OCI-LY7 (cell line): ENCODE data around the gene THUMPD2. TPM values are rescaled to one million over a fixed set of nuclear protein-coding genes. Genes with fewer than 3 reads are reported as not detected.

ENCODE experiments used
- BruUV-seq: library from RNA; stranded (reverse); fragments of 400-500 nt; replicated peaks from 2 replicates; lab custom pipeline; 2021; lab: Mats Ljungman, UMichigan
- CTCF ChIA-PET: fragments of 300-600 bp; sonication (Branson Sonifier 250); formaldehyde crosslinking; loops from one replicate; lab custom pipeline; 2022; ENCODE audit warnings: antibody characterized with exemption; ENCODE audit not compliant: unreplicated experiment; lab: Charles Lee
- POLR2A ChIA-PET: fragments of 300-600 bp; sonication (Branson Sonifier 250); formaldehyde crosslinking; loops from one replicate; lab custom pipeline; 2022; ENCODE audit warnings: antibody characterized with exemption; lab: Charles Lee
- DNase-seq: peaks from one replicate; pipeline ENCODE4 v3.0.0-alpha.2; 2015; ENCODE audit warnings: low spot score
- H2AFZ ChIP-seq: fragments of 200-600 bp; sonication (generic), shearing (Covaris generic); 2 replicates; pipeline ENCODE4 v1.6.1; 2014; ENCODE audit warnings: mild to moderate bottlenecking, antibody characterized with exemption, low read length, moderate library complexity
- H3K27ac ChIP-seq: fragments of 200-600 bp; sonication (generic); 2 replicates; pipeline ENCODE4 v1.5.1; 2014; ENCODE audit warnings: mixed run types, low read depth, mild to moderate bottlenecking, moderate library complexity, low read length, inconsistent platforms; ENCODE audit not compliant: poor library complexity, severe bottlenecking
- H3K36me3 ChIP-seq: fragments of 200-600 bp; sonication (generic); 2 replicates; pipeline ENCODE4 v1.6.1; 2014; ENCODE audit warnings: mild to moderate bottlenecking, antibody characterized with exemption, low read length, moderate library complexity, mixed read lengths; ENCODE audit not compliant: insufficient read depth
- H3K4me1 ChIP-seq: fragments of 200-600 bp; sonication (generic); 2 replicates; pipeline ENCODE4 v1.5.1; 2014; ENCODE audit warnings: mild to moderate bottlenecking, low read length; ENCODE audit not compliant: insufficient read depth, poor library complexity, severe bottlenecking
- H3K4me2 ChIP-seq: fragments of 200-600 bp; sonication (generic); 2 replicates; pipeline ENCODE4 v1.6.1; 2014; ENCODE audit warnings: mild to moderate bottlenecking, low read length
- H3K4me3 ChIP-seq: fragments of 200-600 bp; sonication (generic); 2 replicates; pipeline ENCODE4 v1.5.1; 2014; ENCODE audit warnings: mild to moderate bottlenecking, low read depth, low read length; ENCODE audit not compliant: poor library complexity, severe bottlenecking
- H3K79me2 ChIP-seq: fragments of 200-600 bp; sonication (generic); 2 replicates; pipeline ENCODE4 v1.6.1; 2016; ENCODE audit warnings: low read depth, mild to moderate bottlenecking, low read length, moderate library complexity, mixed read lengths; ENCODE audit not compliant: insufficient read depth
- H3K9me2 ChIP-seq: fragments of 200-600 bp; sonication (generic); 2 replicates; pipeline ENCODE4 v1.6.1; 2016; ENCODE audit warnings: mild to moderate bottlenecking, low read length, mixed read lengths; ENCODE audit not compliant: insufficient read depth
- H3K9me3 ChIP-seq: fragments of 200-600 bp; sonication (generic); 2 replicates; pipeline ENCODE4 v1.6.1; 2014; ENCODE audit warnings: mild to moderate bottlenecking, mixed run types, low read length, mixed read lengths
- H4K20me1 ChIP-seq: fragments of 200-600 bp; sonication (generic); 2 replicates; pipeline ENCODE4 v1.6.1; 2014; ENCODE audit warnings: mild to moderate bottlenecking, antibody characterized with exemption, low read length, moderate library complexity, mixed read lengths; ENCODE audit not compliant: insufficient read depth
- EZH2phosphoT487 ChIP-seq: fragments of 200-600 bp; sonication (generic); IDR thresholded peaks from 2 replicates; pipeline ENCODE4 v1.6.1; 2018; ENCODE audit warnings: low read depth, borderline replicate concordance, mild to moderate bottlenecking, mixed run types, antibody characterized with exemption, low read length, moderate library complexity, mixed read lengths
- intact Hi-C: fragments of 100-400 bp; cut with micrococcal nuclease; formaldehyde crosslinking; loops from one replicate; pipeline ENCODE4 v1.10.0; 2022; ENCODE audit not compliant: unreplicated experiment
- total RNA-seq, 2 experiments: library from RNA; depleted of rRNA in 1 of 2; stranded (reverse); fragments of >200 nt in 1 of 2; shearing (Covaris generic) in 1 of 2; gene quantifications; 2 replicates each; pipeline ENCODE4 v1.2.3, GENCODE V29; 2014 to 2022
- TF ChIP-seq, protein P1 (sequence below): fragments of 200-600 bp; sonication (generic); conservative IDR thresholded peaks from 2 replicates; pipeline ENCODE4 v1.5.1; 2014; ENCODE audit warnings: mild to moderate bottlenecking, antibody characterized with exemption, low read length, moderate library complexity, mixed read lengths

The THUMPD2 gene
- total RNA-seq, 2 experiments from 2014 or later: 18.3 to 24.6 TPM

DNA sequence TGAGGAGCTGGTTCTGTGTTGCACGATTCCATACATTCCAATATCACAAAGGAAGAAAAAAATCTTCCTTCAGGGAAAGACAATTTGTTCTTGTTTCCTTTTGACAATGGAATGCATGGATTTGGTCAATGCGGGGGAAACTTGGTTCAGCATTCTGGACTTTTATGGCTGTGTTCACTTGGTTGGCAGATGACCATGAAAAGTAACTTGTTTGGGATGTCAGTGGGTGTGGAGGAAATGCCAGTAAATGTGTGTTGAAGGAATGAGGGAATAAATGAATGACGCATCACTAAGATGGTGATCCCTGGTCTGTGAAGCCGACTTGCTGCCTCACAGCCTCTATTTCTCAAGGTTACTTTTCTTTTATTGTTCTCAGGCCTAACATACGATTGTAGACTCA is 53.7 kb downstream of the THUMPD2 start:
- Histone ChIP-seq H3K79me2 (no peaks in the 10 kb centered on the region), H3K4me2 (no peak overlapping the region), H3K9me2 (no peaks in the 10 kb centered on the region), H3K36me3 (peaks cover 3% of the 10 kb centered on the region; the same call in 1 of the 2 replicates), H3K4me3 (no peak overlapping the region), H2AFZ (no peak overlapping the region), H3K9me3 (no peaks in the 10 kb centered on the region), H4K20me1 (no peaks in the 10 kb centered on the region), H3K4me1 (no peaks in the 10 kb centered on the region), H3K27ac (no peak overlapping the region)
- no TSS peak for BruUV-seq
- DNase-seq: no peak
- POLR2A ChIA-PET: interaction anchor here (0.6 to 0.9 kb wide), 2 partner anchors 11 to 345 kb away, joined by 3 read pairs; no protein-coding TSS in a partner anchor
- intact Hi-C loops: loop anchor here (10.0 kb wide), 1 partner anchor 781 kb away; no protein-coding TSS in a partner anchor
- CTCF ChIA-PET: no interaction called here
- TF ChIP-seq, protein P1, sequence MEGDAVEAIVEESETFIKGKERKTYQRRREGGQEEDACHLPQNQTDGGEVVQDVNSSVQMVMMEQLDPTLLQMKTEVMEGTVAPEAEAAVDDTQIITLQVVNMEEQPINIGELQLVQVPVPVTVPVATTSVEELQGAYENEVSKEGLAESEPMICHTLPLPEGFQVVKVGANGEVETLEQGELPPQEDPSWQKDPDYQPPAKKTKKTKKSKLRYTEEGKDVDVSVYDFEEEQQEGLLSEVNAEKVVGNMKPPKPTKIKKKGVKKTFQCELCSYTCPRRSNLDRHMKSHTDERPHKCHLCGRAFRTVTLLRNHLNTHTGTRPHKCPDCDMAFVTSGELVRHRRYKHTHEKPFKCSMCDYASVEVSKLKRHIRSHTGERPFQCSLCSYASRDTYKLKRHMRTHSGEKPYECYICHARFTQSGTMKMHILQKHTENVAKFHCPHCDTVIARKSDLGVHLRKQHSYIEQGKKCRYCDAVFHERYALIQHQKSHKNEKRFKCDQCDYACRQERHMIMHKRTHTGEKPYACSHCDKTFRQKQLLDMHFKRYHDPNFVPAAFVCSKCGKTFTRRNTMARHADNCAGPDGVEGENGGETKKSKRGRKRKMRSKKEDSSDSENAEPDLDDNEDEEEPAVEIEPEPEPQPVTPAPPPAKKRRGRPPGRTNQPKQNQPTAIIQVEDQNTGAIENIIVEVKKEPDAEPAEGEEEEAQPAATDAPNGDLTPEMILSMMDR: no peak
- TF ChIP-seq EZH2phosphoT487: no peak

DNA sequence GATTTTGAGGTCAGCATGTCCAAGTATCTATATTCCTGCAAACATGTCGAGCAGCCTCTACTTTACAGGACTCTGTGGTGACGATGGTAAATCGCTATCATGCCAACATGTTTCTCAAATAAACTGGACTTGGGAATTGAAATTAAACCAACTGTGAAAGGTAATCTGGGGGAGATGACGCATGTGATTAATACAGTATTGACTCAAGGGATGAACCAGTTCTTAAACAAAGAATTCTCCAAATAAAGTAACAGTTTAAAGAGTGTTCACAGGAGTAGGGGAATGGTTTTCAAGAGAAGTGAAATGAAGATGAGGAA is 54.3 kb downstream of the THUMPD2 start:
- POLR2A ChIA-PET: interaction anchor here (0.6 to 0.9 kb wide), 2 partner anchors 10 to 344 kb away, joined by 3 read pairs; no protein-coding TSS in a partner anchor
- intact Hi-C loops: loop anchor here (10.0 kb wide), 1 partner anchor 780 kb away; no protein-coding TSS in a partner anchor
- CTCF ChIA-PET: no interaction called here

More for the DNA sequence above, 54.3 kb downstream of the THUMPD2 start:
- Histone ChIP-seq H3K36me3 (no peaks in the 10 kb centered on the region), H3K4me3 (no peak overlapping the region), H3K9me2 (no peaks in the 10 kb centered on the region), H2AFZ (no peak overlapping the region), H3K79me2 (no peaks in the 10 kb centered on the region), H3K9me3 (no peaks in the 10 kb centered on the region), H4K20me1 (no peaks in the 10 kb centered on the region), H3K4me2 (no peak overlapping the region), H3K4me1 (no peaks in the 10 kb centered on the region), H3K27ac (no peak overlapping the region)
- TF ChIP-seq, protein P1: no peak
- no peak for TF ChIP-seq EZH2phosphoT487
- BruUV-seq: no TSS peak
- no peak for DNase-seq
